Activated CD4-positive, alpha-beta memory T cell treated with anti-CD3 and anti-CD28 coated beads for 36 hours (primary cell): ENCODE measurements around the gene MLLT3. TPM values are rescaled to one million over a fixed set of nuclear protein-coding genes. Genes with fewer than 3 reads are reported as not detected.
A peak's percentile ranks its signal among the peaks of the same experiment; 100 is the strongest.

Experiments used
- CTCF ChIA-PET: fragments of 350-600 bp; sonication (Branson Sonifier 250); formaldehyde crosslinking; loops from one replicate; lab custom pipeline; 2021; ENCODE audit warnings: antibody characterized with exemption, inconsistent platforms; lab: Charles Lee
- POLR2A ChIA-PET: fragments of 350-600 bp; sonication (Branson Sonifier 250); formaldehyde crosslinking; loops from one replicate; lab custom pipeline; 2021; ENCODE audit warnings: antibody characterized with exemption; lab: Charles Lee
- DNase-seq: peaks from one replicate; pipeline ENCODE4 v3.0.0-alpha.2; 2020
- H3K27ac Mint-ChIP-seq: one replicate; pipeline ENCODE4 v1.8.0; 2021; ENCODE audit warnings: mixed read lengths
- H3K27me3 Mint-ChIP-seq: one replicate; pipeline ENCODE4 v1.8.0; 2021; ENCODE audit warnings: mixed read lengths
- H3K36me3 Mint-ChIP-seq: one replicate; pipeline ENCODE4 v1.8.0; 2021; ENCODE audit warnings: mixed read lengths
- H3K4me1 Mint-ChIP-seq: one replicate; pipeline ENCODE4 v1.8.0; 2021; ENCODE audit warnings: low read depth, mixed read lengths
- H3K4me3 Mint-ChIP-seq: one replicate; pipeline ENCODE4 v1.8.0; 2021; ENCODE audit warnings: mild to moderate bottlenecking, mixed read lengths
- H3K9me3 Mint-ChIP-seq: one replicate; pipeline ENCODE4 v1.8.0; 2021; ENCODE audit warnings: mixed read lengths
- intact Hi-C: fragments of 100-400 bp; cut with micrococcal nuclease; formaldehyde crosslinking; loops from one replicate; pipeline ENCODE4 v1.15.1; 2023
- total RNA-seq, 2 experiments: library from RNA; stranded (reverse); gene quantifications; one replicate each; pipeline ENCODE4 v1.2.3, GENCODE V29; 2021

MLLT3 gene
- total RNA-seq, 2 experiments from 2014 or later, result 30.8 to 34.0 TPM

GRCh38 chr9:20507431-20507830, 114.9 kb downstream of the MLLT3 start:
- Mint-ChIP-seq H3K9me3 (no peaks in the 10 kb centered on the region), H3K27me3 (no peaks in the 10 kb centered on the region), H3K27ac (no peak overlapping the region), H3K4me3 (no peak overlapping the region), H3K36me3 (peaks cover 5% of the 10 kb centered on the region), H3K4me1 (peaks cover 68% of the 10 kb centered on the region)
- CTCF ChIA-PET, result interaction anchor here (1.4 kb wide), 1 partner anchor 434 kb away, joined by 4 read pairs; no protein-coding TSS in a partner anchor
- POLR2A ChIA-PET, result no interaction called here
- no peak for DNase-seq
- intact Hi-C loops, result loop anchor here (5.0 kb wide), 3 partner anchors 115 to 175 kb away; partner anchors contain the start of genes FOCAD and MLLT3

GRCh38 chr9:20506099-20506900, 116.0 kb downstream of the MLLT3 start:
- intact Hi-C loops, result loop anchor here (5.0 kb wide), 3 partner anchors 116 to 176 kb away; partner anchors contain the start of genes FOCAD and MLLT3
- no peak overlapping the region for H3K4me3 Mint-ChIP-seq

GRCh38 chr9:20505574-20505973, 116.7 kb downstream of the MLLT3 start:
- ChIA-PET CTCF (interaction anchor here (1.0 to 1.2 kb wide), 2 partner anchors 15 to 104 kb away, joined by 4 to 7 read pairs; no protein-coding TSS in a partner anchor), POLR2A (no interaction called here)
- DNase-seq, result no peak
- Mint-ChIP-seq H3K4me1 (peaks cover 62% of the 10 kb centered on the region), H3K27ac (no peak overlapping the region), H3K9me3 (no peaks in the 10 kb centered on the region), H3K27me3 (no peaks in the 10 kb centered on the region), H3K4me3 (no peak overlapping the region), H3K36me3 (peaks cover 5% of the 10 kb centered on the region)
- intact Hi-C loops, result loop anchor here (5.0 kb wide), 3 partner anchors 117 to 177 kb away; partner anchors contain the start of genes FOCAD and MLLT3

More at GRCh38 chr9:20506099-20506900, 116.0 kb downstream of the MLLT3 start:
- no peak for DNase-seq
- Mint-ChIP-seq H3K4me1 (peaks cover 59% of the 10 kb centered on the region), H3K27ac (no peak overlapping the region), H3K27me3 (no peaks in the 10 kb centered on the region), H3K9me3 (no peaks in the 10 kb centered on the region), H3K36me3 (peaks cover 5% of the 10 kb centered on the region)
- CTCF ChIA-PET, result interaction anchor here (0.9 to 1.4 kb wide), 4 partner anchors 14 to 435 kb away, joined by 3 to 7 read pairs (median 4); partner anchors contain the start of gene MLLT3
- POLR2A ChIA-PET, result no interaction called here

- ChIA-PET CTCF (no interaction called here), POLR2A (no interaction called here)
- no peaks in the 10 kb centered on the region for H3K27me3 Mint-ChIP-seq
- H3K27ac Mint-ChIP-seq, result peak overlapping the region; percentile 1
- peak; percentile 45 for DNase-seq
- H3K4me3 Mint-ChIP-seq, result no peak overlapping the region
- H3K9me3 Mint-ChIP-seq, result no peaks in the 10 kb centered on the region
- peaks cover 67% of the 10 kb centered on the region for H3K4me1 Mint-ChIP-seq
- intact Hi-C loops, result loop anchor here (5.0 kb wide), 3 partner anchors 117 to 177 kb away; partner anchors contain the start of genes FOCAD and MLLT3
- H3K36me3 Mint-ChIP-seq, result peaks cover 5% of the 10 kb centered on the region
Measured at GRCh38 chr9:20504930-20505329, 117.4 kb downstream of the MLLT3 start.

GRCh38 chr9:20500101-20500500, 122.2 kb downstream of the MLLT3 start:
- CTCF ChIA-PET, result interaction anchor here (1.8 kb wide), 1 partner anchor 1035 kb away, joined by 5 read pairs; no protein-coding TSS in a partner anchor
- POLR2A ChIA-PET, result no interaction called here
- H3K9me3 Mint-ChIP-seq, result no peaks in the 10 kb centered on the region
- H3K27ac Mint-ChIP-seq, result no peak overlapping the region
- H3K27me3 Mint-ChIP-seq, result no peaks in the 10 kb centered on the region
- H3K4me1 Mint-ChIP-seq, result peaks cover 45% of the 10 kb centered on the region
- intact Hi-C loops, result no loop called here
- H3K36me3 Mint-ChIP-seq, result peaks cover 7% of the 10 kb centered on the region
- H3K4me3 Mint-ChIP-seq, result no peak overlapping the region
- DNase-seq, result no peak

GRCh38 chr9:20499013-20499412, 123.3 kb downstream of the MLLT3 start:
- Mint-ChIP-seq H3K4me3 (no peak overlapping the region), H3K9me3 (no peaks in the 10 kb centered on the region), H3K27me3 (no peaks in the 10 kb centered on the region), H3K27ac (no peak overlapping the region), H3K4me1 (peaks cover 37% of the 10 kb centered on the region), H3K36me3 (peaks cover 6% of the 10 kb centered on the region)
- intact Hi-C loops, result no loop called here
- CTCF ChIA-PET, result no interaction called here
- POLR2A ChIA-PET, result no interaction called here
- no peak for DNase-seq

GRCh38 chr9:20496328-20496727, 126.0 kb downstream of the MLLT3 start:
- POLR2A ChIA-PET, result no interaction called here
- DNase-seq, result no peak
- intact Hi-C loops, result no loop called here
- peaks cover 34% of the 10 kb centered on the region for H3K4me1 Mint-ChIP-seq
- no peak overlapping the region for H3K4me3 Mint-ChIP-seq
- H3K36me3 Mint-ChIP-seq, result peaks cover 2% of the 10 kb centered on the region
- no peaks in the 10 kb centered on the region for H3K27me3 Mint-ChIP-seq
- no peak overlapping the region for H3K27ac Mint-ChIP-seq
- CTCF ChIA-PET, result no interaction called here
- no peaks in the 10 kb centered on the region for H3K9me3 Mint-ChIP-seq

- DNase-seq, result no peak
- ChIA-PET POLR2A (no interaction called here), CTCF (no interaction called here)
- Mint-ChIP-seq H3K9me3 (no peaks in the 10 kb centered on the region), H3K27me3 (no peaks in the 10 kb centered on the region), H3K4me3 (no peak overlapping the region), H3K4me1 (peaks cover 34% of the 10 kb centered on the region), H3K27ac (no peak overlapping the region), H3K36me3 (peaks cover 2% of the 10 kb centered on the region)
- intact Hi-C loops, result no loop called here
Measured at GRCh38 chr9:20495098-20495497, 127.2 kb downstream of the MLLT3 start.

GRCh38 chr9:20494035-20494434, 128.3 kb downstream of the MLLT3 start:
- Mint-ChIP-seq H3K27me3 (no peaks in the 10 kb centered on the region), H3K27ac (no peak overlapping the region), H3K4me3 (no peak overlapping the region), H3K36me3 (peaks cover 2% of the 10 kb centered on the region), H3K4me1 (peaks cover 36% of the 10 kb centered on the region), H3K9me3 (no peaks in the 10 kb centered on the region)
- intact Hi-C loops, result no loop called here
- ChIA-PET POLR2A (no interaction called here), CTCF (interaction anchor here (0.6 kb wide), 1 partner anchor 129 kb away, joined by 3 read pairs; no protein-coding TSS in a partner anchor)
- no peak for DNase-seq

- Mint-ChIP-seq H3K9me3 (no peaks in the 10 kb centered on the region), H3K4me3 (no peak overlapping the region), H3K27ac (no peak overlapping the region), H3K4me1 (peaks cover 40% of the 10 kb centered on the region), H3K27me3 (no peaks in the 10 kb centered on the region), H3K36me3 (no peaks in the 10 kb centered on the region)
- ChIA-PET POLR2A (no interaction called here), CTCF (no interaction called here)
- DNase-seq, result no peak
- intact Hi-C loops, result no loop called here
Measured at GRCh38 chr9:20492772-20493171, 129.5 kb downstream of the MLLT3 start.

- CTCF ChIA-PET, result no interaction called here
- peaks cover 35% of the 10 kb centered on the region for H3K4me1 Mint-ChIP-seq
- no peak overlapping the region for H3K27ac Mint-ChIP-seq
- no peak overlapping the region for H3K4me3 Mint-ChIP-seq
- POLR2A ChIA-PET, result no interaction called here
- no peaks in the 10 kb centered on the region for H3K36me3 Mint-ChIP-seq
- no peak for DNase-seq
- no peaks in the 10 kb centered on the region for H3K27me3 Mint-ChIP-seq
- intact Hi-C loops, result no loop called here
- H3K9me3 Mint-ChIP-seq, result no peaks in the 10 kb centered on the region
Measured at GRCh38 chr9:20491612-20492011, 130.7 kb downstream of the MLLT3 start.

- no peaks in the 10 kb centered on the region for H3K27me3 Mint-ChIP-seq
- DNase-seq, result no peak
- POLR2A ChIA-PET, result no interaction called here
- H3K9me3 Mint-ChIP-seq, result no peaks in the 10 kb centered on the region
- no peak overlapping the region for H3K4me3 Mint-ChIP-seq
- H3K4me1 Mint-ChIP-seq, result peaks cover 34% of the 10 kb centered on the region
- H3K27ac Mint-ChIP-seq, result no peak overlapping the region
- intact Hi-C loops, result no loop called here
- H3K36me3 Mint-ChIP-seq, result no peaks in the 10 kb centered on the region
- CTCF ChIA-PET, result no interaction called here
Measured at GRCh38 chr9:20490246-20490834, 132.0 kb downstream of the MLLT3 start.
